ENCODE data around the gene PLXDC1.
"Not testable (repeated sequence)": the region's sequence is repeated elsewhere in the genome, so short reads cannot be mapped to it uniquely, and the experiment has no call there.

GRCh38 chr17:39020037-39020436 is 131.4 kb downstream of the PLXDC1 start:
- TF ChIP-seq, protein P1, sequence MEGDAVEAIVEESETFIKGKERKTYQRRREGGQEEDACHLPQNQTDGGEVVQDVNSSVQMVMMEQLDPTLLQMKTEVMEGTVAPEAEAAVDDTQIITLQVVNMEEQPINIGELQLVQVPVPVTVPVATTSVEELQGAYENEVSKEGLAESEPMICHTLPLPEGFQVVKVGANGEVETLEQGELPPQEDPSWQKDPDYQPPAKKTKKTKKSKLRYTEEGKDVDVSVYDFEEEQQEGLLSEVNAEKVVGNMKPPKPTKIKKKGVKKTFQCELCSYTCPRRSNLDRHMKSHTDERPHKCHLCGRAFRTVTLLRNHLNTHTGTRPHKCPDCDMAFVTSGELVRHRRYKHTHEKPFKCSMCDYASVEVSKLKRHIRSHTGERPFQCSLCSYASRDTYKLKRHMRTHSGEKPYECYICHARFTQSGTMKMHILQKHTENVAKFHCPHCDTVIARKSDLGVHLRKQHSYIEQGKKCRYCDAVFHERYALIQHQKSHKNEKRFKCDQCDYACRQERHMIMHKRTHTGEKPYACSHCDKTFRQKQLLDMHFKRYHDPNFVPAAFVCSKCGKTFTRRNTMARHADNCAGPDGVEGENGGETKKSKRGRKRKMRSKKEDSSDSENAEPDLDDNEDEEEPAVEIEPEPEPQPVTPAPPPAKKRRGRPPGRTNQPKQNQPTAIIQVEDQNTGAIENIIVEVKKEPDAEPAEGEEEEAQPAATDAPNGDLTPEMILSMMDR (IDR thresholded peaks at IDR 0.05): not testable (repeated sequence)
- not testable (repeated sequence) for TF ChIP-seq POLR2A (IDR thresholded peaks at IDR 0.05)

Measured in adrenal gland (tissue), 5 donors.